GM23248 (cell line): ENCODE data around the gene GRIN3A. TPM values are rescaled to one million over a fixed set of nuclear protein-coding genes. Genes with fewer than 3 reads are reported as not detected.
"Not testable (repeated sequence)": the region's sequence is repeated elsewhere in the genome, so short reads cannot be mapped to it uniquely, and the experiment has no call there.

Experiments
- DNase-seq: peaks from one replicate; pipeline ENCODE4 v3.0.0-alpha.2; 2015
- H2AFZ ChIP-seq: fragments of 200-600 bp; sonication (generic); 2 replicates; pipeline ENCODE4 v1.6.1; 2016; ENCODE audit warnings: antibody characterized with exemption
- H3F3A ChIP-seq: fragments of 200-600 bp; sonication (generic); 2 replicates; pipeline ENCODE4 v1.6.1; 2016; ENCODE audit warnings: mild to moderate bottlenecking, antibody characterized with exemption, mixed run types; ENCODE audit not compliant: insufficient read depth
- H3K27ac ChIP-seq: fragments of 200-600 bp; sonication (generic); 2 replicates; pipeline ENCODE4 v1.5.1; 2016; ENCODE audit warnings: mild to moderate bottlenecking
- H3K27me3 ChIP-seq: fragments of 200-600 bp; sonication (generic); replicated peaks from 2 replicates; pipeline ENCODE4 v1.6.1; 2016; ENCODE audit warnings: mild to moderate bottlenecking; ENCODE audit not compliant: insufficient read depth
- H3K36me3 ChIP-seq: fragments of 200-600 bp; sonication (generic); 2 replicates; pipeline ENCODE4 v1.6.1; 2016; ENCODE audit warnings: low read depth, mild to moderate bottlenecking
- H3K4me1 ChIP-seq: fragments of 200-600 bp; sonication (generic); 2 replicates; pipeline ENCODE4 v1.6.1; 2016; ENCODE audit warnings: mild to moderate bottlenecking; ENCODE audit not compliant: insufficient read depth
- H3K4me2 ChIP-seq: fragments of 200-600 bp; sonication (generic); one replicate; pipeline ENCODE4 v1.6.1; 2016; ENCODE audit warnings: mild to moderate bottlenecking; ENCODE audit not compliant: unreplicated experiment
- H3K4me3 ChIP-seq: fragments of 200-600 bp; sonication (generic); 2 replicates; pipeline ENCODE4 v1.5.1; 2016; ENCODE audit warnings: mild to moderate bottlenecking
- H3K79me2 ChIP-seq: fragments of 200-600 bp; sonication (generic); 2 replicates; pipeline ENCODE4 v1.6.1; 2016; ENCODE audit warnings: mild to moderate bottlenecking; ENCODE audit not compliant: insufficient read depth
- H3K9ac ChIP-seq: fragments of 200-600 bp; sonication (generic); 2 replicates; pipeline ENCODE4 v1.6.1; 2016; ENCODE audit warnings: mild to moderate bottlenecking
- H3K9me2 ChIP-seq: fragments of 200-600 bp; sonication (generic); 2 replicates; pipeline ENCODE4 v1.6.1; 2016; ENCODE audit warnings: mixed run types, mild to moderate bottlenecking, moderate library complexity; ENCODE audit not compliant: insufficient read depth
- H3K9me3 ChIP-seq: fragments of 200-600 bp; sonication (generic); one replicate; pipeline ENCODE4 v1.6.1; 2017; ENCODE audit warnings: low read depth
- H4K20me1 ChIP-seq: fragments of 200-600 bp; sonication (generic); 2 replicates; pipeline ENCODE4 v1.6.0; 2016; ENCODE audit not compliant: insufficient read depth
- EZH2 ChIP-seq: fragments of 200-600 bp; sonication (generic); IDR thresholded peaks from 2 replicates; pipeline ENCODE4 v1.6.1; 2018; ENCODE audit warnings: antibody characterized with exemption, mild to moderate bottlenecking; ENCODE audit not compliant: insufficient read depth, poor library complexity, severe bottlenecking
- EZH2phosphoT487 ChIP-seq: fragments of 200-600 bp; sonication (generic); IDR thresholded peaks from 2 replicates; pipeline ENCODE4 v1.6.1; 2018; ENCODE audit warnings: antibody characterized with exemption, moderate library complexity, mild to moderate bottlenecking, low read depth; ENCODE audit not compliant: insufficient read depth
- WGBS, 2 experiments: methylation state at CpG; one replicate each; pipeline ENCODE4 v1.1.6; 2015 to 2017; ENCODE audit warnings: low lambda C conversion rate in 2 of 2, low coverage in 1 of 2; ENCODE audit errors: missing lambda C conversion rate in 2 of 2; 5-methylcytosine and 5-hydroxymethylcytosine counted together
- in situ Hi-C: fragments of 300-500 bp; cut with MboI; formaldehyde crosslinking; loops from 2 replicates; pipeline ENCODE4 v1.15.0; 2020
- polyA plus RNA-seq: library from polyadenylated mRNA; unstranded; fragments of >200 nt; fragmentation: Nextera tagmentation; extraction: Ambion mirVana; gene quantifications from 2 replicates; pipeline ENCODE4 v1.2.1, GENCODE V29; 2016
- total RNA-seq: library from RNA; depleted of rRNA; stranded (reverse); fragments of >200 nt; shearing (Covaris generic); gene quantifications from 2 replicates; pipeline ENCODE4 v1.2.3, GENCODE V29; 2014

GRIN3A gene
- total and polyA plus RNA-seq, 2 experiments from 2014 or later: not detected

- H3K79me2 ChIP-seq: no peaks in the 10 kb centered on the region
These were observed 10.6 kb downstream of the GRIN3A start for GRCh38 chr9:101727612-101728524.

GRCh38 chr9:101724271-101724670 is 14.2 kb downstream of the GRIN3A start:
- H3K4me3 ChIP-seq, H3K9me2 ChIP-seq, H3K4me1 ChIP-seq, H3F3A ChIP-seq, in situ Hi-C loops, H3K4me2 ChIP-seq, H3K36me3 ChIP-seq, H3K9me3 ChIP-seq, H2AFZ ChIP-seq, H3K79me2 ChIP-seq, H4K20me1 ChIP-seq, H3K27me3 ChIP-seq, H3K27ac ChIP-seq, DNase-seq, H3K9ac ChIP-seq: not testable (repeated sequence)
- WGBS, 2 experiments: 81 to 83% methylated on average over 18 to 23 of the region's 30 CpGs

More at GRCh38 chr9:101727612-101728524, 10.6 kb downstream of the GRIN3A start:
- H3K27me3 ChIP-seq: no peaks in the 10 kb centered on the region
- TF ChIP-seq EZH2phosphoT487: no peak
- no peak for TF ChIP-seq EZH2
- no peak overlapping the region for H3K4me2 ChIP-seq
- no peak overlapping the region for H3K9ac ChIP-seq
- H3K9me2 ChIP-seq: no peaks in the 10 kb centered on the region
- in situ Hi-C loops: no loop called here
- peak; percentile 37 for DNase-seq
- WGBS, 2 experiments: 21 to 29% methylated on average over 4 of the region's 4 CpGs
- no peaks in the 10 kb centered on the region for H3K36me3 ChIP-seq
- no peak overlapping the region for H3K27ac ChIP-seq
- H3K4me3 ChIP-seq: no peak overlapping the region
- H3K4me1 ChIP-seq: no peaks in the 10 kb centered on the region
- no peak overlapping the region for H2AFZ ChIP-seq
- no peaks in the 10 kb centered on the region for H4K20me1 ChIP-seq
- no peaks in the 10 kb centered on the region for H3F3A ChIP-seq
- H3K9me3 ChIP-seq: no peaks in the 10 kb centered on the region

GRCh38 chr9:101718192-101718591 is 20.3 kb downstream of the GRIN3A start:
- no peaks in the 10 kb centered on the region for H3F3A ChIP-seq
- WGBS, 2 experiments: 29 to 36% methylated on average over 2 of the region's 2 CpGs
- in situ Hi-C loops: no loop called here
- H3K9me2 ChIP-seq: no peaks in the 10 kb centered on the region
- no peak for DNase-seq
- no peaks in the 10 kb centered on the region for H3K79me2 ChIP-seq
- H3K36me3 ChIP-seq: no peaks in the 10 kb centered on the region
- no peak overlapping the region for H3K4me2 ChIP-seq
- no peaks in the 10 kb centered on the region for H3K27me3 ChIP-seq
- TF ChIP-seq EZH2 (no peak), EZH2phosphoT487 (no peak)
- H3K9ac ChIP-seq: no peak overlapping the region
- H3K4me3 ChIP-seq: no peak overlapping the region
- H4K20me1 ChIP-seq: no peaks in the 10 kb centered on the region
- H3K4me1 ChIP-seq: no peaks in the 10 kb centered on the region
- H3K9me3 ChIP-seq: no peaks in the 10 kb centered on the region
- no peak overlapping the region for H2AFZ ChIP-seq
- no peak overlapping the region for H3K27ac ChIP-seq

- peak; percentile 39 for DNase-seq
- no peak overlapping the region for H3K27ac ChIP-seq
- no peaks in the 10 kb centered on the region for H4K20me1 ChIP-seq
- no peak overlapping the region for H3K4me2 ChIP-seq
- H3K36me3 ChIP-seq: no peaks in the 10 kb centered on the region
- H3K9me2 ChIP-seq: no peaks in the 10 kb centered on the region
- H3K79me2 ChIP-seq: no peaks in the 10 kb centered on the region
- no peak overlapping the region for H3K9ac ChIP-seq
- WGBS, 2 experiments: 6 to 16% methylated on average over 2 of the region's 2 CpGs
- H3K27me3 ChIP-seq: no peaks in the 10 kb centered on the region
- no peak overlapping the region for H3K4me3 ChIP-seq
- H3K4me1 ChIP-seq: no peaks in the 10 kb centered on the region
- in situ Hi-C loops: no loop called here
- no peaks in the 10 kb centered on the region for H3F3A ChIP-seq
- TF ChIP-seq EZH2phosphoT487 (no peak), EZH2 (no peak)
- H3K9me3 ChIP-seq: no peaks in the 10 kb centered on the region
- no peak overlapping the region for H2AFZ ChIP-seq
These were observed 21.8 kb downstream of the GRIN3A start for GRCh38 chr9:101716629-101717028.
